CD4-positive, alpha-beta T cell treated with Interleukin-6 at 100 ng/mL for 8 hours (primary cell): Measurements from ENCODE around the gene SCN5A.
"Not testable (repeated sequence)": the region's sequence is repeated elsewhere in the genome, so short reads cannot be mapped to it uniquely, and the experiment has no call there.

Experiments used
- DNase-seq: peaks from one replicate; pipeline ENCODE4 v3.0.0-alpha.2; 2020; ENCODE audit warnings: mixed read lengths, low spot score

The SCN5A gene

GRCh38 chr3:38578081-38578475 is 71.4 kb downstream of the SCN5A start:
- DNase-seq: no peak

- DNase-seq: no peak
Observed at GRCh38 chr3:38577371-38578080, 72.0 kb downstream of the SCN5A start.

- DNase-seq: no peak
Observed at GRCh38 chr3:38576526-38577370, 72.7 kb downstream of the SCN5A start.

- no peak for DNase-seq
Observed at GRCh38 chr3:38576131-38576525, 73.4 kb downstream of the SCN5A start.

- no peak for DNase-seq
Observed at GRCh38 chr3:38575279-38575843, 74.1 kb downstream of the SCN5A start.

- no peak for DNase-seq
Observed at GRCh38 chr3:38574411-38575278, 74.8 kb downstream of the SCN5A start.

GRCh38 chr3:38573556-38573955 is 75.9 kb downstream of the SCN5A start:
- no peak for DNase-seq

GRCh38 chr3:38573111-38573510 is 76.4 kb downstream of the SCN5A start:
- DNase-seq: no peak

- no peak for DNase-seq
Observed at GRCh38 chr3:38567498-38567897, 82.0 kb downstream of the SCN5A start.

- not testable (repeated sequence) for DNase-seq
Observed at GRCh38 chr3:38566794-38567193, 82.7 kb downstream of the SCN5A start.

GRCh38 chr3:38566215-38566528 is 83.3 kb downstream of the SCN5A start:
- no peak for DNase-seq

GRCh38 chr3:38565339-38566214 is 83.9 kb downstream of the SCN5A start:
- DNase-seq: no peak

GRCh38 chr3:38564631-38565338 is 84.7 kb downstream of the SCN5A start:
- DNase-seq: no peak

GRCh38 chr3:38563886-38564270 is 85.6 kb downstream of the SCN5A start:
- no peak for DNase-seq

GRCh38 chr3:38563070-38563885 is 86.2 kb downstream of the SCN5A start:
- DNase-seq: no peak

- DNase-seq: no peak
Observed at GRCh38 chr3:38562467-38562925, 87.0 kb downstream of the SCN5A start.

- no peak for DNase-seq
Observed at GRCh38 chr3:38561746-38562466, 87.6 kb downstream of the SCN5A start.

- no peak for DNase-seq
Observed at GRCh38 chr3:38560996-38561717, 88.3 kb downstream of the SCN5A start.
